H1 (cell line): ENCODE measurements around the gene ELL.

Experiments used
- CTCF ChIP-seq, 3 experiments: IDR thresholded peaks; 1 replicate in 2 of 3; 2 replicates in 1 of 3; pipeline versions ENCODE4 v1.5.1 to v1.6.1; 2011; ENCODE audit warnings: low read length in 3 of 3, mild to moderate bottlenecking in 3 of 3, inconsistent platforms in 2 of 3, low read depth in 1 of 3, moderate library complexity in 1 of 3; ENCODE audit not compliant: insufficient read depth in 1 of 3; ENCODE audit errors: control extremely low read depth in 1 of 3
- JUN ChIP-seq: IDR thresholded peaks from 2 replicates; pipeline ENCODE4 v1.6.1; 2011; ENCODE audit warnings: low read depth, mild to moderate bottlenecking, improper control_type of control experiment, low read length
- KDM1A ChIP-seq: fragments of 200-600, 300-600 bp; sonication (generic); IDR thresholded peaks from 2 replicates; pipeline ENCODE4 v1.7.1; 2016; ENCODE audit warnings: mild to moderate bottlenecking, low read length, borderline replicate concordance
- POLR2A ChIP-seq, 2 experiments: IDR thresholded peaks; 1 replicate in 1 of 2; 2 replicates in 1 of 2; pipeline ENCODE4 v1.6.1; 2011; ENCODE audit warnings: low read depth in 2 of 2, low read length in 2 of 2, mild to moderate bottlenecking in 2 of 2; ENCODE audit errors: control extremely low read depth in 1 of 2
- SUZ12 ChIP-seq: fragments of 200-600 bp; sonication (generic); IDR thresholded peaks from 2 replicates; pipeline ENCODE4 v1.6.1; 2012; ENCODE audit warnings: mild to moderate bottlenecking, inconsistent platforms, low read length, moderate library complexity, mixed read lengths

GRCh38 chr19:18466354-18466753 lies 55.5 kb downstream of the ELL start:
- TF ChIP-seq SUZ12: no peak
- TF ChIP-seq KDM1A: no peak
- no peak for TF ChIP-seq CTCF (IDR thresholded peaks at IDR 0.05; ENCODE audit: control extremely low read depth in 1 of 3, insufficient read depth in 1 of 3, low read depth in 1 of 3, low read length in 3 of 3)
- TF ChIP-seq JUN: no peak
- TF ChIP-seq POLR2A (IDR thresholded peaks at IDR 0.05; ENCODE audit: control extremely low read depth in 1 of 2, low read depth in 2 of 2, low read length in 2 of 2): no peak
